HG03571 (cell line): ENCODE measurements around the gene KHNYN.
"Not testable (repeated sequence)": the region's sequence is repeated elsewhere in the genome, so short reads cannot be mapped to it uniquely, and the experiment has no call there.

Experiments used
- ATAC-seq: cut with Tn5 transposase; IDR thresholded peaks from one replicate; pipeline ENCODE4 v1.9.1; 2021; ENCODE audit not compliant: unreplicated experiment

The KHNYN gene

DNA sequence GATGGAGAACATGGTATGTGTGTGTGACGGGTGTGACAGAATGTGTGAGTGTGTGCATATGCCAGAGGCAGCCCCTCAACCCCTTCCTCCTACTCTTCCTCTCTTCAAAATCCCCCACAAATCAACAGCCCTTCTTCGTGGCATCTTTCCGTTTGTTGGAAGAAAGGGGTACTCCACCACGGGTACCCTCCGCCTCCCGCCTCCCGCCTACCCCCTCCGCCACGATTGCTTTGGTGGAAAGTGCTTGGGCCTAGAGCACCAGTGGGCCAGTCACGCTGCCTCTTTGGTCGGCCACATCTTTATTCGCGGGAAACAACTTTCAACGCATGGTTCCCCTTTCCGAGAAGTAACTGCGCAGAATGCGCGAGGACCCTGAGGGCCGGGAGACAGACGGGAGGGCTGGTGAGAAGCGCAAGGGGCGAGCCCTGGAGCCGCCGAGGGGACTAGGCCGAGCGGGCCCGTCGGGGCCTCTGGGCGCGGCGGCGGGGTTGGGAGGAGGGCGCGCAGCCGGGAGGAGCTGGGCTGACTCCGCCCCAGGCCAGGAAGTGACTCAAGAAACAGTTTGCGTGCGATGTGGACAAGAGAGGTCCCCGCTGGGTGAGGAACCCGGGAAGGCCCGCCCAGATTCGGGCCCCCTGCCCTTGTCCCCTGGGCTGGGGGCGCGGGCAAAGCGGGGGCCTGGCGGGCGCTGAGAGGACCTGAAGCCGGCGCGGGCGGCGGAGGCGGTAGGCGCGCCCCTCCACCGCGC, at the start of gene KHNYN, which contains the start of gene CBLN3:
Gene KHNYN (plus strand): TSS at position 560 of the 748 bp plus-strand sequence. CDS start 777 bp downstream, outside the sequence.
Gene CBLN3 (minus strand): TSS at position 274 of the 748 bp plus-strand sequence. CDS start 614 bp downstream, outside the sequence.
- peak; percentile 75 for ATAC-seq

DNA sequence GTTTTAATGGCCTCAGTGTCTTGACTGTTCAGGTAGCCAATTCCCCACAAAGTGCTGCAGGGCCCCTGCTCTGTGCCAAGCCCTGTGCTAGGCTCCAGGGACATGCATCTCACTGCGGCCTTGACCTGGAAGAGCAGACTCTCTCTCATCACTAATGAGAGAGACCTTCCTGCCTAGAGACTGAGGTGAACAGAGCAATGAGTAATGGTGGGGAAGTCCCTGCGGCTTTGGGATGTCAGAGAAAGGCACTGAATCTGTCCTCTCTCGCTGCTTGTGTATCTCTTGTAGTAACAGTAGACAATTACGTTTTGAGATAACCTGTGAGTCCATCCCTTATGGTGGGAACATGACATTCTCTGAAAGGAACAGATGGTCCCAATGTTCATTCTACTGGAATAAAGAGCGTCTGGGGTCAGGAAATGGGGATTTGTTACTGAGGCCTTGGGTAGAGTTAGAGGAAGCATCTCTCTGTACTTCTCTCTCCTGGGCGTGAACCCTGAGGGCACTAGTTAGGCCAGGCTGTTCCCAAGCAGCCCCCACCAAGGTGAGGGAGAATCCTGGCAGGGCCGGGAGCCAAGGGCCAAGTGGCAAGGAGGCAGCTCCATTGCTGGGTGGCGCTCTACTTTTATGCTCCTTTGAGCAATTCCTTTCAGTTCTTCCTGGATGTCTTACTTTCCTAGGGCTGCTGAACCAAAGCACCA, 48.2 kb upstream of the KHNYN start:
- ATAC-seq, result no peak

- no peak for ATAC-seq
These were observed 47.7 kb upstream of the KHNYN start for GRCh38 chr14:24382064-24382371.

- no peak for ATAC-seq
These were observed 45.6 kb upstream of the KHNYN start for GRCh38 chr14:24384169-24384568.

- ATAC-seq, result no peak
These were observed 44.2 kb upstream of the KHNYN start for GRCh38 chr14:24385524-24385923.

- no peak for ATAC-seq
These were observed 42.8 kb upstream of the KHNYN start for GRCh38 chr14:24387009-24387345.

DNA sequence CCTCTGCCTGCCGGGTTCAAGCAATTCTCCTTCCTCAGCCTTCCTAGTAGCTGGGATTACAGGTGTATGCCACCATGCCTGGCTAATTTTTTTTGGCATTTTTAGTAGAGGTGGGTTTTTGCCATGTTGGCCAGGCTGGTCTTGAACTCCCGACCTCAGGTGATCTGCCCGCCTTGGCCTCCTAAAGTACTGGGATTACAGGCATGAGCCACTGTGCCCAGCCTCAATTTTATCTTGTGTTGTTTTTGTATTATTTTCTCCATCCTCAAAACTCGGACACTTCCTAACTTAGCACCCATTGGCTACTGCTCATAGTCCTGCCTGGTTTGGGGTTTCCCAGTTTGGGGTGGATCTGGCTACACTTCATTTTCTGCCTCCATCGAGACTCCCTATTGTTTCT, 42.2 kb upstream of the KHNYN start:
- ATAC-seq, result not testable (repeated sequence)

- ATAC-seq, result no peak
These were observed 41.1 kb upstream of the KHNYN start for GRCh38 chr14:24388474-24389179.

GRCh38 chr14:24389226-24389848, 40.4 kb upstream of the KHNYN start:
- ATAC-seq, result no peak

DNA sequence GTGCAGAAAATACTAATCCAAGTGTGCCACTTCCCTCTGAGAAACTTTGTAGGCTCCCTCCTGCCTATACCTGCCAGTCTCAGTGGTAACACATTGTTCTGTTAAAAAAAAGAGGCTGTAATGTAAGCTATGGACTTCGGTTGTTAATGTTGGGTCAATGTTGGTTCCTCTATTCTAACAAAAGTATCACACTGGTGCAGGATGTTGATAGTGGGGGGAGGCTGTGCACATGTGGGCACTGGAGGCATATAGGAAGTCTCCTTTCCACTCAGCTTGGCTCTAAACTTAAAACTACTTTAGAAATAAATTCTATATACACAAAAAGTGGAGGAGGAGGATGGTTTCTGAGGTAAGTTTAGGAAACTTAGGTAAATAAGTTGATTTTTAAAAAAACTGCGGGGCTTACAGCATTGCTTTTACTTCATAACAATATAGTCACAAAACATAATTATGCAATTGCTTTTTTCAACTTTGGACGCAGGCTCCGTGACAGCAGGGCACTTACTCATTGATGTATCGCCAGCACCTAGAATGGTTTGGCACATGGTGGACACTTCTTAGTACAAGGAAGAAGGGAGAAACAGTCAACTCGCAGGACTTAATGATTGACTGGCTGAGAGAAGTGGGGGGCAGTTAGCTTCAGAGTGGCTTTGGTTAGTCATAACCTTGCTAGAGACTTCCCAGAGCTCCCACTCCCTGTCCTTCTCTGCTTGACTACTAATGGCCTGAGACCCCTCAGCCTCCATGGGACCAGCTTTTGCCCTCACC, 38.9 kb upstream of the KHNYN start:
- no peak for ATAC-seq

- no peak for ATAC-seq
These were observed 37.2 kb upstream of the KHNYN start for GRCh38 chr14:24392325-24393091.

- no peak for ATAC-seq
These were observed 35.5 kb upstream of the KHNYN start for GRCh38 chr14:24394275-24394674.

DNA sequence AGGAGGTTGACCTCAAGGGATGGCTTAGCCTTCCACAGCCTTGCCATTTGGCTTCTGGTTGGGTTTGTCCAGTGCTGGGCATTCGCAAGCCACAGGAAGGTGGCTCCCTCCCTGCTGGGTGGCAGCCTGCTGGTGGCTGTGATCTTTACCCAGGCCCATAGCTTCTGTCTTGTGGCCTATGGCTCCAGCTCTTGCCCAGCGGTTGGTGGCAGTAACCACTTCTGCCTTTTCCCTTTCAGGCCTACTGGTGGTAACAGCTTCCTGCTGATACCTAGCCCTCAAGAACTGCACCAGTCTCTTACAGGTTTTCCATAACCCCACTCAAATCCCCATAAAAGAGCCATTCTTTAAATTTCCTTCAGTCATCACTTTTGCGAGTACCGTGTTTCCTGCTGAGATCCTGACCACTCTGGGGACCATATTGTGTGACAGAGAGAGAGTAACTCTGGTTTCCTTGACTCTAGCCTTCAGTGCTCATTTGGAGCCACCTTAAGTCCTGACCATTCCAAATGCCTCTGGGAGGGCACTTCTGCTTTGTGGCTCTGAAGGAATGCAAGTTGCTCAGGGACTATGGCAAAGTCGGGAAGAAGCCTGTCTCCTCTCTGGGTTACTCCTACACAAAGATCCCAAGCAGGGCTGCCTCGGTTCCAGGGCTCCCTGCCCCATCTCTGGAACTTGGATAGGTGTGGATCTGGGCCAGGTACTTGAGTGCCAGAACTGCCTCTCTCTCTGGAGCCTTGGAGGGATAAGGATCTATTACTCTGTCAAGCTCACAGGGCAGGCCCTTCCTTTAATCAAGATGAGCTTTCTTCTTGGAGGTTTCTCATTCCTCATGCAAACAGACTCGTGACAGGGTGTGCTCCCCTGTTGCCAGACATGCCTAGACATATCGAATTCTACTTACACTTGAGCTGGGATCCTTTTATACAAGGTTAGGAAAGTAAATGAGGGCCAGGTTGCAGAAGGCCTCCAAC, 33.9 kb upstream of the KHNYN start:
- no peak for ATAC-seq

DNA sequence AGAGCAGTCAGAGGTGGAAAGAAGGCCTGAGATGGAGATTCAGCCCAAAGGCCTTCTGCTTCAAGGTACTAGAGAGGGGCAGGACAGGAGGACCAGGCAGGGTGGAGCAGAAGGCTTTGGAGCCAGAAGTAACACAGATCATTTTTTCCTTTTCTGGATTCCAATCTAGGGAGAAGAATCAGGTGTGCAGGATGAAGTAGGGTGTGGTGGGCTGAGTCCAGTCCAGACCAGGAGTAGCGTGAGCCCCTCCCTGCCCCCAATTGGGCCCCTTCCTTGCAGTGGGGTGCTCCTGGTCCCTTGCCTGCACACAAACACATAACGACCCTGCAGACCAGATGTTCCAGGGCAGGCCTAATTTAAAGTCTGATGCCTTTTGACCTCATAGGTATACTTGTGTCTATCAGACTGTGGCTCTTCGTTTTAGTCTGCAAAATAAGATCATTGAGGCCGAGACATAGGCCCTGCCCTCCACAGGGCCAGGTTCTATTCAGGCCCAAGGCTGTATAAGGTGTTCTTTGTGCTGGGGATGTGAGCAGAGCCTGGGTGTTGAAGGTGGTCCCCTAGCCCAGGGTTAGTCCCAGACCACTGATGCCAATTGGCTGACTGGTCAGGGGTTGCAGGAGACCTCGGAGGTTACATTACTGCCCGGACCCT, 32.0 kb upstream of the KHNYN start:
- no peak for ATAC-seq

DNA sequence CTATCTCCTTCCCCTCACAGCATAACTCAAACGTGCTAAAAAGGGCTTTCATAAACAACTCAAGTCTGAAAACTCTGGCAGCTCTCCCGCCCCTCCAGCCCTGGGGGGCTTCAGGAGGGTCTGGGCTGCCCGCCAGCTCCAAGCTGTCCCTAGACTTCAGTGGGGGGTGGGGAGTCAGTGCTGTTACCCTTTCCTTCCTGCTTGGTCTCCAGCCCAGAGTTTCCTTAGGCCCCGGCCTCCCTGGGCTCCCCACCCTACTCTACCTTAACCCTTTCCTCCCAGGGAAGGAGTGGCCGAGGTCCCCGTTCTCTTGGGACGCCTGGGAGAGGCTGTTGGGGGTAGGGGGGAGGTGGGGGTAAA, 31.5 kb upstream of the KHNYN start:
- no peak for ATAC-seq

- ATAC-seq, result no peak
These were observed 30.9 kb upstream of the KHNYN start, which contains the start of gene NYNRIN for GRCh38 chr14:24398653-24399446. Gene NYNRIN, plus strand, starts transcription at chr14:24399003. Its CDS starts 244 bp downstream, at chr14:24399247.

GRCh38 chr14:24399447-24399822, 30.3 kb upstream of the KHNYN start:
- no peak for ATAC-seq
